GM23338 (cell line): ENCODE measurements around the gene S100Z. TPM values are rescaled to one million over a fixed set of nuclear protein-coding genes. Genes with fewer than 3 reads are reported as not detected.

ENCODE experiments used
- ATAC-seq: fragments of 200-7000 bp; cut with Tn5 transposase; 3 replicates; pipeline ENCODE4 v1.9.1; 2020
- DNase-seq: peaks from one replicate; pipeline ENCODE4 v3.0.0-alpha.2; 2015; ENCODE audit warnings: low spot score
- H2AFZ ChIP-seq: fragments of 200-600 bp; sonication (generic); 2 replicates; pipeline ENCODE4 v1.8.0; 2016; ENCODE audit warnings: antibody characterized with exemption, mild to moderate bottlenecking, moderate library complexity
- H3F3A ChIP-seq: fragments of 200-600 bp; sonication (generic); replicated peaks from 2 replicates; pipeline ENCODE4 v1.8.0; 2017; ENCODE audit warnings: antibody characterized with exemption, mixed run types, low read depth
- H3K27ac ChIP-seq: fragments of 200-600 bp; sonication (generic); 2 replicates; pipeline ENCODE4 v1.6.1; 2016; ENCODE audit warnings: low read depth
- H3K27me3 ChIP-seq: fragments of 200-600 bp; sonication (generic); 2 replicates; pipeline ENCODE4 v1.8.0; 2016; ENCODE audit warnings: mild to moderate bottlenecking, mixed run types, moderate library complexity; ENCODE audit not compliant: insufficient read depth
- H3K36me3 ChIP-seq: fragments of 200-600 bp; sonication (generic); 2 replicates; pipeline ENCODE4 v1.8.0; 2016; ENCODE audit warnings: mild to moderate bottlenecking; ENCODE audit not compliant: insufficient read depth
- H3K4me1 ChIP-seq: fragments of 200-600 bp; sonication (generic); 2 replicates; pipeline ENCODE4 v1.8.0; 2016; ENCODE audit warnings: mild to moderate bottlenecking, moderate library complexity; ENCODE audit not compliant: insufficient read depth
- H3K4me2 ChIP-seq: fragments of 200-600 bp; sonication (generic); 2 replicates; pipeline ENCODE4 v1.7.1; 2017; ENCODE audit warnings: mixed run types
- H3K4me3 ChIP-seq: fragments of 200-600 bp; sonication (generic); 2 replicates; pipeline ENCODE4 v1.6.1; 2016; ENCODE audit warnings: mixed run types
- H3K79me2 ChIP-seq: fragments of 200-600 bp; sonication (generic); replicated peaks from 2 replicates; pipeline ENCODE4 v1.8.0; 2017; ENCODE audit warnings: mild to moderate bottlenecking; ENCODE audit not compliant: insufficient read depth
- H3K9me2 ChIP-seq: fragments of 200-600 bp; sonication (generic); 2 replicates; pipeline ENCODE4 v1.8.0; 2017; ENCODE audit not compliant: insufficient read depth
- H4K20me1 ChIP-seq: fragments of 200-600 bp; sonication (generic); replicated peaks from 2 replicates; pipeline ENCODE4 v1.8.0; 2017; ENCODE audit warnings: mild to moderate bottlenecking; ENCODE audit not compliant: insufficient read depth
- H3K27ac Mint-ChIP-seq: 2 replicates; pipeline ENCODE4 v1.8.0; 2020; ENCODE audit warnings: inconsistent platforms, mild to moderate bottlenecking, moderate library complexity, mixed read lengths
- H3K27me3 Mint-ChIP-seq: 3 replicates; pipeline ENCODE4 v1.8.0; 2022; ENCODE audit warnings: low read depth, mild to moderate bottlenecking, moderate library complexity, mixed read lengths, inconsistent platforms; ENCODE audit not compliant: insufficient read depth, poor library complexity
- H3K36me3 Mint-ChIP-seq: 3 replicates; pipeline ENCODE4 v1.8.0; 2021; ENCODE audit warnings: low read depth, mild to moderate bottlenecking, inconsistent platforms, moderate library complexity, mixed read lengths
- H3K4me1 Mint-ChIP-seq: 3 replicates; pipeline ENCODE4 v1.8.0; 2020; ENCODE audit warnings: mild to moderate bottlenecking, inconsistent platforms, mixed read lengths
- H3K4me3 Mint-ChIP-seq: 3 replicates; pipeline ENCODE4 v1.8.0; 2021; ENCODE audit warnings: moderate library complexity, mild to moderate bottlenecking, inconsistent platforms, mixed read lengths
- H3K9me3 Mint-ChIP-seq: 3 replicates; pipeline ENCODE4 v1.8.0; 2020; ENCODE audit warnings: moderate library complexity, mild to moderate bottlenecking, inconsistent platforms, mixed read lengths
- CREB1 ChIP-seq: fragments of 250-450 bp; sonication (Bioruptor Pico); IDR thresholded peaks from 2 replicates; pipeline ENCODE4 v1.5.0; 2020; ENCODE audit warnings: low read depth, mild to moderate bottlenecking, moderate library complexity
- EZH2 ChIP-seq: fragments of 200-600 bp; sonication (generic); IDR thresholded peaks from one replicate; pipeline ENCODE4 v1.8.0; 2017; ENCODE audit warnings: antibody characterized with exemption, mild to moderate bottlenecking, low read depth; ENCODE audit not compliant: unreplicated experiment
- JUNB ChIP-seq: IDR thresholded peaks from one replicate; pipeline ENCODE4 v1.6.1; 2016; ENCODE audit warnings: antibody characterized with exemption; ENCODE audit not compliant: unreplicated experiment
- NANOG ChIP-seq: IDR thresholded peaks from 2 replicates; pipeline ENCODE4 v1.6.1; 2016; ENCODE audit warnings: antibody characterized with exemption, borderline replicate concordance
- POLR2AphosphoS5 ChIP-seq: IDR thresholded peaks from 2 replicates; pipeline ENCODE4 v1.6.1; 2016; ENCODE audit warnings: antibody characterized with exemption, low read depth
- ZNF114 ChIP-seq: fragments of 250-450 bp; sonication (Bioruptor Pico); IDR thresholded peaks from 2 replicates; pipeline ENCODE4 v1.5.0; 2020; ENCODE audit warnings: mild to moderate bottlenecking, moderate library complexity
- ZNF331 ChIP-seq: fragments of 250-450 bp; sonication (Bioruptor Pico); IDR thresholded peaks from 2 replicates; pipeline ENCODE4 v1.5.0; 2020; ENCODE audit warnings: low read depth, mild to moderate bottlenecking, moderate library complexity
- polyA plus RNA-seq: library from polyadenylated mRNA; unstranded; fragments of >200 nt; fragmentation: Nextera tagmentation; extraction: Ambion mirVana; gene quantifications from 2 replicates; pipeline ENCODE4 v1.2.1, GENCODE V29; 2016
- total RNA-seq: library from RNA; depleted of rRNA; stranded (reverse); fragments of >200 nt; shearing (Covaris generic); gene quantifications from 2 replicates; pipeline ENCODE4 v1.2.3, GENCODE V29; 2014
- TF ChIP-seq, protein P1 (sequence below): fragments of 250-450 bp; sonication (Bioruptor Pico); IDR thresholded peaks from 2 replicates; pipeline ENCODE4 v1.5.0; 2020; ENCODE audit warnings: mild to moderate bottlenecking, moderate library complexity

S100Z gene
- total and polyA plus RNA-seq, 2 experiments from 2014 or later: not detected

DNA sequence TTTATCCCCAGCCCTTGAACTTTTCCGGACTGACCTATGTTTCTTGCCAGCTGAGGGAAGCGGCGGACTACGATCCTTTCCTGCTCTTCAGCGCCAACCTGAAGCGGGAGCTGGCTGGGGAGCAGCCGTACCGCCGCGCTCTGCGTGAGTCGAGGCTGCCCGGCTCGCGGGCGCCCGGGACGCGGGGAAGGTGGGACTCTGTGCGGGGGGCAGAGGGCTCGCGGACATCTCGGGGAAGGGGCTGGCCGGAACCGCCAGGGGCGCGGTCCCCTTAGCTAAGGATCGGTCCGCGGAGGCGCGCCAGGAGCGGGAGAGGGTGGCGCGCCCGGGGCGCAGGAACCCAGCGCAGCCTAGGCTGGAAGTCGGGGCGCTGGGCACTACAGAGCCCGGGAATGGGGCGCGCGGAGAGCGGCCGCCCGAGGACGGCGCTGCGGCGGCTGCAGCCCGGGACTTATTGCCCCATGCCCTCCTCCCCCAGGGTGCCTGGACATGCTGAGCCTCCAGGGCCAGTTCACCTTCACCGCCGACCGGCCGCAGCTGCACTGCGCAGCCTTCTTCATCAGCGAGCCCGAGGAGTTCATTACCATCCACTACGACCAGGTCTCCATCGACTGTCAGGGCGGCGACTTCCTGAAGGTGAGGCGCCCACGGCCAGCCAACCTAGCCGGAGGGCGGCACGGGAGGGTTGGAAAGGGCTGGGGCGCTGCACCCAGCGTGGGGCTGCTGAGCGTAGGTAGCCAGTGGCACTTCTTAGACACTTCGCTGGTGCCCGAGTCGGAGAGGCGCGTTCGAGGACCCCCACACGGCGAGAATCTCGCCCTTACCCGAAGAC, 104.0 kb downstream of the S100Z start:
- ATAC-seq (peak; percentile 84), DNase-seq (peak; percentile 68)
- Histone ChIP-seq H3K4me2 (peak overlapping the region; percentile 97), H3K27me3 (peaks cover 59% of the 10 kb centered on the region), H3K79me2 (no peaks in the 10 kb centered on the region), H3K36me3 (no peaks in the 10 kb centered on the region), H3K4me3 (peak overlapping the region; percentile 77), H2AFZ (peak overlapping the region; percentile 99), H4K20me1 (no peaks in the 10 kb centered on the region), H3K9me2 (no peaks in the 10 kb centered on the region), H3K27ac (no peak overlapping the region), H3K4me1 (peaks cover 3% of the 10 kb centered on the region; the same call in 1 of the 2 replicates), H3F3A (no peaks in the 10 kb centered on the region)
- H3K27ac Mint-ChIP-seq: no peak overlapping the region
- H3K27me3 Mint-ChIP-seq: peaks cover 44% of the 10 kb centered on the region
- H3K9me3 Mint-ChIP-seq: no peaks in the 10 kb centered on the region
- peak; percentile 56 for TF ChIP-seq EZH2
- no peak for TF ChIP-seq NANOG
- no peak for TF ChIP-seq JUNB
- H3K4me1 Mint-ChIP-seq: peaks cover 9% of the 10 kb centered on the region; the same call in 2 of the 3 replicates
- no peaks in the 10 kb centered on the region for H3K36me3 Mint-ChIP-seq
- peak overlapping the region; percentile 73 for H3K4me3 Mint-ChIP-seq

DNA sequence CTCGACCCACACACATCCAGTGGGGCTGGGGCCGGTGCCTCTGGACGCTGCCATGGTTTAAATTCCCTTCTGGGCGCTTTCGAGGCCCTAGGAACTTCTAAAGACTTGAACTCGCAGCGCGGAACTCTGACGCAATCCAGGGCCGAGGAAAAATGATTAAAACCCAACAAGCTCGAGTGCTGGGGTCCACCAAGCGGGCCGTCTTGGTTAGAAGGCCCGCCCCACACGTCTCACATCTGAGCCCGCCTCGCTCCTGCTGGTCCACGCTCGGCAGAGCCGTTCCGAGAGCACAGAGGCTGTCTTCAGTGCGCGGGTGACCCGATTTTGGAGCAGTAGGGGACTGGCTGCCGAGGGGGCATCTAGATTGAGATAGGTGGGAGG, 104.6 kb downstream of the S100Z start:
- Mint-ChIP-seq H3K27me3 (peaks cover 44% of the 10 kb centered on the region), H3K4me1 (peaks cover 13% of the 10 kb centered on the region; the same call in 2 of the 3 replicates), H3K27ac (no peak overlapping the region), H3K4me3 (peak overlapping the region; percentile 73), H3K9me3 (no peaks in the 10 kb centered on the region), H3K36me3 (no peaks in the 10 kb centered on the region)
- TF ChIP-seq EZH2 (peak; percentile 71), ZNF331 (CRISPR knock-in tag) (no peak), POLR2AphosphoS5 (no peak), CREB1 (CRISPR knock-in tag) (no peak), ZNF114 (no peak)
- TF ChIP-seq, protein P1, sequence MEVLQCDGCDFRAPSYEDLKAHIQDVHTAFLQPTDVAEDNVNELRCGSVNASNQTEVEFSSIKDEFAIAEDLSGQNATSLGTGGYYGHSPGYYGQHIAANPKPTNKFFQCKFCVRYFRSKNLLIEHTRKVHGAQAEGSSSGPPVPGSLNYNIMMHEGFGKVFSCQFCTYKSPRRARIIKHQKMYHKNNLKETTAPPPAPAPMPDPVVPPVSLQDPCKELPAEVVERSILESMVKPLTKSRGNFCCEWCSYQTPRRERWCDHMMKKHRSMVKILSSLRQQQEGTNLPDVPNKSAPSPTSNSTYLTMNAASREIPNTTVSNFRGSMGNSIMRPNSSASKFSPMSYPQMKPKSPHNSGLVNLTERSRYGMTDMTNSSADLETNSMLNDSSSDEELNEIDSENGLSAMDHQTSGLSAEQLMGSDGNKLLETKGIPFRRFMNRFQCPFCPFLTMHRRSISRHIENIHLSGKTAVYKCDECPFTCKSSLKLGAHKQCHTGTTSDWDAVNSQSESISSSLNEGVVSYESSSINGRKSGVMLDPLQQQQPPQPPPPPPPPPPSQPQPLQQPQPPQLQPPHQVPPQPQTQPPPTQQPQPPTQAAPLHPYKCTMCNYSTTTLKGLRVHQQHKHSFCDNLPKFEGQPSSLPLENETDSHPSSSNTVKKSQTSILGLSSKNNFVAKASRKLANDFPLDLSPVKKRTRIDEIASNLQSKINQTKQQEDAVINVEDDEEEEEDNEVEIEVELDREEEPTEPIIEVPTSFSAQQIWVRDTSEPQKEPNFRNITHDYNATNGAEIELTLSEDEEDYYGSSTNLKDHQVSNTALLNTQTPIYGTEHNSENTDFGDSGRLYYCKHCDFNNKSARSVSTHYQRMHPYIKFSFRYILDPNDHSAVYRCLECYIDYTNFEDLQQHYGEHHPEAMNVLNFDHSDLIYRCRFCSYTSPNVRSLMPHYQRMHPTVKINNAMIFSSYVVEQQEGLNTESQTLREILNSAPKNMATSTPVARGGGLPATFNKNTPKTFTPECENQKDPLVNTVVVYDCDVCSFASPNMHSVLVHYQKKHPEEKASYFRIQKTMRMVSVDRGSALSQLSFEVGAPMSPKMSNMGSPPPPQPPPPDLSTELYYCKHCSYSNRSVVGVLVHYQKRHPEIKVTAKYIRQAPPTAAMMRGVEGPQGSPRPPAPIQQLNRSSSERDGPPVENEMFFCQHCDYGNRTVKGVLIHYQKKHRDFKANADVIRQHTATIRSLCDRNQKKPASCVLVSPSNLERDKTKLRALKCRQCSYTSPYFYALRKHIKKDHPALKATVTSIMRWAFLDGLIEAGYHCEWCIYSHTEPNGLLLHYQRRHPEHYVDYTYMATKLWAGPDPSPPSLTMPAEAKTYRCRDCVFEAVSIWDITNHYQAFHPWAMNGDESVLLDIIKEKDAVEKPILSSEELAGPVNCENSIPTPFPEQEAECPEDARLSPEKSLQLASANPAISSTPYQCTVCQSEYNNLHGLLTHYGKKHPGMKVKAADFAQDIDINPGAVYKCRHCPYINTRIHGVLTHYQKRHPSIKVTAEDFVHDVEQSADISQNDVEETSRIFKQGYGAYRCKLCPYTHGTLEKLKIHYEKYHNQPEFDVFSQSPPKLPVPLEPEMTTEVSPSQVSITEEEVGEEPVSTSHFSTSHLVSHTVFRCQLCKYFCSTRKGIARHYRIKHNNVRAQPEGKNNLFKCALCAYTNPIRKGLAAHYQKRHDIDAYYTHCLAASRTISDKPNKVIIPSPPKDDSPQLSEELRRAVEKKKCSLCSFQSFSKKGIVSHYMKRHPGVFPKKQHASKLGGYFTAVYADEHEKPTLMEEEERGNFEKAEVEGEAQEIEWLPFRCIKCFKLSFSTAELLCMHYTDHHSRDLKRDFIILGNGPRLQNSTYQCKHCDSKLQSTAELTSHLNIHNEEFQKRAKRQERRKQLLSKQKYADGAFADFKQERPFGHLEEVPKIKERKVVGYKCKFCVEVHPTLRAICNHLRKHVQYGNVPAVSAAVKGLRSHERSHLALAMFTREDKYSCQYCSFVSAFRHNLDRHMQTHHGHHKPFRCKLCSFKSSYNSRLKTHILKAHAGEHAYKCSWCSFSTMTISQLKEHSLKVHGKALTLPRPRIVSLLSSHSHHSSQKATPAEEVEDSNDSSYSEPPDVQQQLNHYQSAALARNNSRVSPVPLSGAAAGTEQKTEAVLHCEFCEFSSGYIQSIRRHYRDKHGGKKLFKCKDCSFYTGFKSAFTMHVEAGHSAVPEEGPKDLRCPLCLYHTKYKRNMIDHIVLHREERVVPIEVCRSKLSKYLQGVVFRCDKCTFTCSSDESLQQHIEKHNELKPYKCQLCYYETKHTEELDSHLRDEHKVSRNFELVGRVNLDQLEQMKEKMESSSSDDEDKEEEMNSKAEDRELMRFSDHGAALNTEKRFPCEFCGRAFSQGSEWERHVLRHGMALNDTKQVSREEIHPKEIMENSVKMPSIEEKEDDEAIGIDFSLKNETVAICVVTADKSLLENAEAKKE (CRISPR knock-in tag): no peak
- H3K4me3 ChIP-seq: peak overlapping the region; percentile 77
- peaks cover 6% of the 10 kb centered on the region; the same call in 1 of the 2 replicates for H3K4me1 ChIP-seq
- no peaks in the 10 kb centered on the region for H3K9me2 ChIP-seq
- peak; percentile 27 for ATAC-seq
- H3K27ac ChIP-seq: no peak overlapping the region
- peaks cover 59% of the 10 kb centered on the region for H3K27me3 ChIP-seq
- no peaks in the 10 kb centered on the region for H4K20me1 ChIP-seq
- peak overlapping the region; percentile 97 for H3K4me2 ChIP-seq
- no peaks in the 10 kb centered on the region for H3F3A ChIP-seq
- DNase-seq: peak; percentile 46
- no peaks in the 10 kb centered on the region for H3K36me3 ChIP-seq
- no peaks in the 10 kb centered on the region for H3K79me2 ChIP-seq
- H2AFZ ChIP-seq: peak overlapping the region; percentile 99
